H1 (cell line): ENCODE data around the gene SZT2. TPM values are rescaled to one million over a fixed set of nuclear protein-coding genes. Genes with fewer than 3 reads are reported as not detected.

Experiments used
- CTCF ChIA-PET: fragments of 300-600 bp; sonication (Branson Sonifier 250); formaldehyde crosslinking; loops from one replicate; lab custom pipeline; 2021; ENCODE audit not compliant: partially characterized antibody; lab: Charles Lee
- POLR2A ChIA-PET: fragments of 300-600 bp; sonication (Branson Sonifier 250); formaldehyde crosslinking; loops from one replicate; lab custom pipeline; 2021; ENCODE audit warnings: inconsistent platforms; ENCODE audit not compliant: partially characterized antibody; lab: Charles Lee
- DNase-seq, 2 experiments: peaks; one replicate each; pipeline versions ENCODE4 v3.0.0 to v3.0.0-alpha.2; 2010 to 2022; ENCODE audit warnings: low spot score in 2 of 2, low read depth in 1 of 2, mixed read lengths in 1 of 2
- FAIRE-seq: peaks from 2 replicates; lab custom pipeline; 2011; peaks lifted over from hg19 to GRCh38; lab: Jason Lieb, UNC
- H2AFZ ChIP-seq: 2 replicates; pipeline ENCODE4 v1.8.1; 2012; ENCODE audit warnings: low read length, inconsistent platforms
- H2AK5ac ChIP-seq: 2 replicates; pipeline ENCODE4 v1.6.1; 2013; ENCODE audit warnings: low read depth, low read length
- H2BK120ac ChIP-seq: replicated peaks from 2 replicates; pipeline ENCODE3; 2013; ENCODE audit warnings: low read depth, low read length, inconsistent platforms
- H2BK12ac ChIP-seq: 2 replicates; pipeline ENCODE4 v1.6.1; 2013; ENCODE audit warnings: low read depth, low read length
- H2BK15ac ChIP-seq: 2 replicates; pipeline ENCODE4 v1.6.1; 2013; ENCODE audit warnings: low read length
- H2BK20ac ChIP-seq: 2 replicates; pipeline ENCODE4 v1.6.1; 2013; ENCODE audit warnings: low read length
- H2BK5ac ChIP-seq: 2 replicates; pipeline ENCODE4 v1.6.1; 2013; ENCODE audit warnings: low read depth, low read length
- H3K14ac ChIP-seq: 2 replicates; pipeline ENCODE4 v1.6.1; 2013; ENCODE audit warnings: inconsistent platforms; ENCODE audit not compliant: insufficient read length
- H3K18ac ChIP-seq: 2 replicates; pipeline ENCODE4 v1.6.1; 2013; ENCODE audit warnings: low read length; ENCODE audit errors: extremely low read depth
- H3K23ac ChIP-seq: 2 replicates; pipeline ENCODE4 v1.6.1; 2013; ENCODE audit warnings: inconsistent platforms; ENCODE audit not compliant: insufficient read length
- H3K23me2 ChIP-seq: 2 replicates; pipeline ENCODE4 v1.6.1; 2013; ENCODE audit warnings: low read depth, low read length
- H3K27ac ChIP-seq: 2 replicates; pipeline ENCODE4 v1.6.1; 2011; ENCODE audit warnings: low read depth, low read length, inconsistent platforms
- H3K27me3 ChIP-seq, 4 experiments: replicated peaks in 1 of 4; 1 replicate in 1 of 4; 2 replicates in 3 of 4; pipeline versions ENCODE4 v1.6.1 to v1.8.1; 2011 to 2013; ENCODE audit warnings: low read length in 3 of 4, mild to moderate bottlenecking in 3 of 4, inconsistent platforms in 2 of 4, mixed read lengths in 2 of 4, moderate library complexity in 1 of 4; ENCODE audit not compliant: control insufficient read depth in 3 of 4, insufficient read depth in 3 of 4; ENCODE audit errors: extremely low read depth in 1 of 4
- H3K36me3 ChIP-seq, 4 experiments: 2 replicates each; pipeline versions ENCODE4 v1.6.1 to v1.8.1; 2011 to 2013; ENCODE audit warnings: mild to moderate bottlenecking in 4 of 4, low read length in 3 of 4, moderate library complexity in 2 of 4, control low read depth in 1 of 4, inconsistent platforms in 1 of 4; ENCODE audit not compliant: insufficient read depth in 4 of 4, control insufficient read depth in 2 of 4
- H3K4ac ChIP-seq: replicated peaks from 2 replicates; pipeline ENCODE3; 2013; ENCODE audit warnings: low read length, low read depth, mixed read lengths, inconsistent platforms; ENCODE audit not compliant: insufficient read length
- H3K4me1 ChIP-seq, 4 experiments: replicated peaks in 1 of 4; 1 replicate in 1 of 4; 2 replicates in 3 of 4; pipeline versions ENCODE4 v1.6.1 to v1.8.1; 2011 to 2013; ENCODE audit warnings: low read length in 3 of 4, inconsistent platforms in 2 of 4, mixed read lengths in 1 of 4; ENCODE audit not compliant: insufficient read depth in 4 of 4, control insufficient read depth in 3 of 4
- H3K4me2 ChIP-seq, 2 experiments: 2 replicates each; pipeline versions ENCODE4 v1.6.1 to v1.8.1; 2011 to 2013; ENCODE audit warnings: low read depth in 2 of 2, low read length in 2 of 2, control low read depth in 1 of 2, inconsistent platforms in 1 of 2, mild to moderate bottlenecking in 1 of 2; ENCODE audit not compliant: insufficient read depth in 1 of 2
- H3K4me3 ChIP-seq, 4 experiments: fragments of 200-600, 300-600 bp in 1 of 4; sonication (generic), shearing (Covaris generic), sonication (Bioruptor Twin) in 1 of 4; 2 replicates each; pipeline versions ENCODE4 v1.5.1 to v1.8.1; 2011 to 2016; ENCODE audit warnings: low read length in 4 of 4, low read depth in 3 of 4, control low read depth in 2 of 4, inconsistent platforms in 2 of 4, mild to moderate bottlenecking in 2 of 4, mixed read lengths in 1 of 4, moderate library complexity in 1 of 4; ENCODE audit not compliant: insufficient read depth in 2 of 4; ENCODE audit errors: extremely low read depth in 1 of 4
- H3K56ac ChIP-seq: replicated peaks from 2 replicates; pipeline ENCODE3; 2013; ENCODE audit warnings: low read depth, mild to moderate bottlenecking, mixed read lengths, low read length, inconsistent platforms; ENCODE audit not compliant: insufficient read length
- H3K79me1 ChIP-seq: 2 replicates; pipeline ENCODE4 v1.6.1; 2013; ENCODE audit warnings: low read depth, low read length, control low read depth
- H3K79me2 ChIP-seq, 2 experiments: 2 replicates each; pipeline versions ENCODE4 v1.6.1 to v1.8.1; 2012 to 2013; ENCODE audit warnings: low read length in 2 of 2, mild to moderate bottlenecking in 2 of 2, inconsistent platforms in 1 of 2; ENCODE audit not compliant: insufficient read depth in 2 of 2, control insufficient read depth in 1 of 2
- H3K9ac ChIP-seq, 4 experiments: replicated peaks in 1 of 4; 1 replicate in 1 of 4; 2 replicates in 3 of 4; pipeline versions ENCODE4 v1.6.1 to v1.8.1; 2011 to 2013; ENCODE audit warnings: low read depth in 3 of 4, low read length in 3 of 4, control low read depth in 2 of 4, mild to moderate bottlenecking in 2 of 4, moderate library complexity in 2 of 4, inconsistent platforms in 1 of 4; ENCODE audit errors: extremely low read depth in 1 of 4
- H3K9me3 ChIP-seq, 2 experiments: 2 replicates each; pipeline versions ENCODE4 v1.6.1 to v1.8.1; 2012 to 2013; ENCODE audit warnings: mild to moderate bottlenecking in 2 of 2, moderate library complexity in 2 of 2, control low read depth in 1 of 2, inconsistent platforms in 1 of 2, low read depth in 1 of 2, low read length in 1 of 2, mixed read lengths in 1 of 2; ENCODE audit not compliant: insufficient read depth in 2 of 2
- H4K20me1 ChIP-seq, 2 experiments: replicated peaks in 1 of 2; 2 replicates each; pipeline versions ENCODE3 to v1.8.1; 2011 to 2013; ENCODE audit warnings: inconsistent platforms in 2 of 2, low read length in 2 of 2, mild to moderate bottlenecking in 1 of 2; ENCODE audit not compliant: insufficient read depth in 2 of 2, control insufficient read depth in 1 of 2
- H4K5ac ChIP-seq: 2 replicates; pipeline ENCODE4 v1.6.1; 2013; ENCODE audit warnings: low read length, low read depth, mixed read lengths, inconsistent platforms; ENCODE audit not compliant: insufficient read length
- H4K8ac ChIP-seq: 2 replicates; pipeline ENCODE4 v1.8.0; 2013; ENCODE audit warnings: mild to moderate bottlenecking, moderate library complexity, low read length, inconsistent platforms; ENCODE audit not compliant: insufficient read depth; ENCODE audit errors: extremely low read depth
- H4K91ac ChIP-seq: replicated peaks from 2 replicates; pipeline ENCODE3; 2013; ENCODE audit warnings: low read length, mixed read lengths, inconsistent platforms; ENCODE audit not compliant: insufficient read length
- CHD1 ChIP-seq: IDR thresholded peaks from 2 replicates; pipeline ENCODE4 v1.6.1; 2012; ENCODE audit warnings: low read depth, low read length, improper control_type of control experiment
- EZH2 ChIP-seq: fragments of 200-600 bp; sonication (generic); IDR thresholded peaks from 2 replicates; pipeline ENCODE4 v1.7.1; 2012; ENCODE audit warnings: low read depth, mild to moderate bottlenecking, moderate library complexity, low read length, inconsistent platforms; ENCODE audit not compliant: severe bottlenecking
- GABPA ChIP-seq: IDR thresholded peaks from 2 replicates; pipeline ENCODE4 v1.6.1; 2011; ENCODE audit warnings: mild to moderate bottlenecking, low read length, moderate library complexity, borderline replicate concordance; ENCODE audit not compliant: insufficient read depth
- NANOG ChIP-seq: IDR thresholded peaks from 2 replicates; pipeline ENCODE4 v1.6.1; 2011; ENCODE audit warnings: low read length, low read depth, mild to moderate bottlenecking, inconsistent platforms; ENCODE audit not compliant: insufficient read depth, poor library complexity, severe bottlenecking
- SAP30 ChIP-seq: fragments of 300-600 bp; sonication (generic); IDR thresholded peaks from 2 replicates; pipeline ENCODE4 v1.7.1; 2012; ENCODE audit warnings: low read length, moderate library complexity, mild to moderate bottlenecking, inconsistent platforms; ENCODE audit not compliant: insufficient read depth, insufficient replicate concordance
- TBP ChIP-seq: IDR thresholded peaks from 2 replicates; pipeline ENCODE4 v1.6.1; 2011; ENCODE audit warnings: low read depth, low read length, improper control_type of control experiment
- TEAD4 ChIP-seq: IDR thresholded peaks from 2 replicates; pipeline ENCODE4 v1.6.1; 2012; ENCODE audit warnings: low read depth, low read length, inconsistent platforms, mixed read lengths
- WGBS, 2 experiments: shearing (Covaris generic) in 1 of 2; methylation state at CpG; one replicate each; pipeline versions ENCODE4 v1.1.6 to v1.1.7; 2013 to 2015; ENCODE audit warnings: low lambda C conversion rate in 2 of 2, mixed read lengths in 2 of 2, inconsistent platforms in 1 of 2, low coverage in 1 of 2, missing lambda C conversion rate in 1 of 2; ENCODE audit not compliant: insufficient replicate concordance in 2 of 2, insufficient coverage in 1 of 2, insufficient read length in 1 of 2; ENCODE audit errors: extremely low coverage in 1 of 2, missing lambda C conversion rate in 1 of 2; 5-methylcytosine and 5-hydroxymethylcytosine counted together
- polyA plus RNA-seq, 7 experiments: library from polyadenylated mRNA; depleted of rRNA in 3 of 7; stranded (reverse) in 5 of 7; unstranded in 2 of 7; fragments of >200 nt in 5 of 7; fragments of 200-250 nt in 2 of 7; gene quantifications; 1 replicate in 5 of 7; 2 replicates in 1 of 7; 4 replicates in 1 of 7; pipeline versions ENCODE4 v1.2.1 to v1.2.3, GENCODE V29; 2011 to 2013; ENCODE audit warnings: missing spikeins in 2 of 7, mixed read lengths in 2 of 7
- total RNA-seq: library from RNA; stranded (reverse); fragmentation: NEBNext Ultra II Directional; extraction: Animal tissue kit (Norgen Biotek cat#: 25700); gene quantifications from 2 replicates; pipeline ENCODE4 v1.2.1, GENCODE V29; 2021
- TF ChIP-seq, protein P1 (sequence below), 3 experiments: IDR thresholded peaks; 1 replicate in 2 of 3; 2 replicates in 1 of 3; pipeline versions ENCODE4 v1.5.1 to v1.6.1; 2011; ENCODE audit warnings: low read length in 3 of 3, mild to moderate bottlenecking in 3 of 3, inconsistent platforms in 2 of 3, low read depth in 1 of 3, moderate library complexity in 1 of 3; ENCODE audit not compliant: insufficient read depth in 1 of 3; ENCODE audit errors: control extremely low read depth in 1 of 3

Gene SZT2
- total and polyA plus RNA-seq, 2 of the 8 experiments (the other 6 are each of a cell fraction or from before 2014, with no cell fraction given), result 4.7 to 12.9 TPM

DNA sequence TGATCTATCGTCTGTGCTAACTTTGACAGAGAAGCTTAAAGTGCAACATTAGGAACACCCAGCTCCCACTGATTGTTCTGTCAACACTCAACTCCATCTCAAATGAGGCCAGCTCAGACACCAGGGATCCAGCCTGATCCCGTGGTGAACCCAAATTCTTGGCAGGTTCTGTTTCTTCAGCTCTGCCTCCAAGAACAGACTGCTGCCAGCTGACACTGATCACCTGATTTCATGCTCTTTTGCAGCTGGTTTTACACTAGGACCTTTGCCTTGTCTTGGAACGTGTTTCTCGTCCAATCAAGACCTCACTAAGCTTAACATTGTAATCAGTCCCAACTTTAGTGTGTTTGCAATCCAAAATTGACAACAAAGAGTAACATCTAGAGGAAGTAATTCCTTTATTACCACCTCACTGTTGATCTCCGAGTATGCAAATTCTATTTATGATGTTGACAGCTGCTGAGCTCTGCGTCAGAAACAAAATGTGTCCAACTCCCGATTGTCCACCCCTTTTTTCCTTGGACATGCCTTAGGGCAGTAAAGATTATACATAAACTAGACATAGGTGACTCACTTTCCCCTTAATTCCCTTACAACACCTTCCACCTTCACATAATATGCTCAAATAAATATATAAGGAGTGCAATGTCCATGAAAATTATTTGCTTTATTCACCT, 65.7 kb downstream of the SZT2 start:
- H3K4me3 ChIP-seq, result peak overlapping the region in 1 of 4 experiments; percentile 65; a peak in 1 of 8 replicates

More for the DNA sequence above, 65.7 kb downstream of the SZT2 start:
- no peaks in the 10 kb centered on the region for H3K79me1 ChIP-seq
- H3K79me2 ChIP-seq, result no peaks in the 10 kb centered on the region; a peak in 1 of 4 replicates
- ChIA-PET CTCF (interaction anchor here (1.0 to 2.6 kb wide), 7 partner anchors 8 to 228 kb away, joined by 3 to 10 read pairs (median 4); no protein-coding TSS in a partner anchor), POLR2A (interaction anchor here (1.2 to 3.0 kb wide), 11 partner anchors 8 to 82 kb away, joined by 3 to 22 read pairs (median 4); partner anchors contain the start of gene PTPRF)
- H3K9me3 ChIP-seq, result no peaks in the 10 kb centered on the region
- no peak overlapping the region for H4K8ac ChIP-seq
- no peak overlapping the region for H4K91ac ChIP-seq
- 86% methylated on average over 7 of the region's 7 CpGs; no CpG with 5 or more reads in 1 of the 2 experiments for WGBS, 2 experiments
- no peak overlapping the region for H3K27ac ChIP-seq
- H3K23me2 ChIP-seq, result peaks cover 10% of the 10 kb centered on the region; the same call in 1 of the 2 replicates
- H2BK12ac ChIP-seq, result no peak overlapping the region
- no peak overlapping the region for H3K56ac ChIP-seq
- H3K4me1 ChIP-seq, result peaks cover 3 to 8% (median 4%) of the 10 kb centered on the region in 4 experiments; a peak in 5 of 7 replicates
- peaks cover 3 to 10% (median 6%) of the 10 kb centered on the region in 4 experiments; a peak in 5 of 8 replicates for H3K36me3 ChIP-seq
- peak overlapping the region in 1 of 2 experiments; percentile 83; a peak in 1 of 4 replicates for H3K4me2 ChIP-seq
- H2BK20ac ChIP-seq, result no peak overlapping the region
- H2AFZ ChIP-seq, result no peak overlapping the region
- H2BK120ac ChIP-seq, result peak overlapping the region; percentile 86
- no peak overlapping the region for H2AK5ac ChIP-seq
- no peak overlapping the region for H3K18ac ChIP-seq
- peak overlapping the region; percentile 21; the same call in 1 of the 2 replicates for H2BK15ac ChIP-seq
- no peak overlapping the region for H3K9ac ChIP-seq
- H4K5ac ChIP-seq, result no peak overlapping the region
- no peak for TF ChIP-seq EZH2
- TF ChIP-seq GABPA, result no peak
- no peak for TF ChIP-seq CHD1
- no peak for TF ChIP-seq TEAD4
- TF ChIP-seq NANOG, result no peak
- no peak for TF ChIP-seq SAP30
- TF ChIP-seq, protein P1, sequence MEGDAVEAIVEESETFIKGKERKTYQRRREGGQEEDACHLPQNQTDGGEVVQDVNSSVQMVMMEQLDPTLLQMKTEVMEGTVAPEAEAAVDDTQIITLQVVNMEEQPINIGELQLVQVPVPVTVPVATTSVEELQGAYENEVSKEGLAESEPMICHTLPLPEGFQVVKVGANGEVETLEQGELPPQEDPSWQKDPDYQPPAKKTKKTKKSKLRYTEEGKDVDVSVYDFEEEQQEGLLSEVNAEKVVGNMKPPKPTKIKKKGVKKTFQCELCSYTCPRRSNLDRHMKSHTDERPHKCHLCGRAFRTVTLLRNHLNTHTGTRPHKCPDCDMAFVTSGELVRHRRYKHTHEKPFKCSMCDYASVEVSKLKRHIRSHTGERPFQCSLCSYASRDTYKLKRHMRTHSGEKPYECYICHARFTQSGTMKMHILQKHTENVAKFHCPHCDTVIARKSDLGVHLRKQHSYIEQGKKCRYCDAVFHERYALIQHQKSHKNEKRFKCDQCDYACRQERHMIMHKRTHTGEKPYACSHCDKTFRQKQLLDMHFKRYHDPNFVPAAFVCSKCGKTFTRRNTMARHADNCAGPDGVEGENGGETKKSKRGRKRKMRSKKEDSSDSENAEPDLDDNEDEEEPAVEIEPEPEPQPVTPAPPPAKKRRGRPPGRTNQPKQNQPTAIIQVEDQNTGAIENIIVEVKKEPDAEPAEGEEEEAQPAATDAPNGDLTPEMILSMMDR (IDR thresholded peaks at IDR 0.05; ENCODE audit: control extremely low read depth in 1 of 3, insufficient read depth in 1 of 3, low read depth in 1 of 3, low read length in 3 of 3), result no peak
- TF ChIP-seq TBP, result no peak
- FAIRE-seq (no peak), DNase-seq (no peak)
- H3K4ac ChIP-seq, result peak overlapping the region; percentile 57
- no peak overlapping the region for H3K14ac ChIP-seq
- no peak overlapping the region; the same call in 1 of the 2 replicates for H2BK5ac ChIP-seq
- H4K20me1 ChIP-seq, result peaks cover 0 to 2% of the 10 kb centered on the region in 2 experiments
- no peaks in the 10 kb centered on the region; a peak in 1 of 7 replicates for H3K27me3 ChIP-seq
- no peak overlapping the region for H3K23ac ChIP-seq
